Measurements from ENCODE around the gene NCSTN. TPM values are rescaled to one million over a fixed set of nuclear protein-coding genes. Genes with fewer than 3 reads are reported as not detected.

NCSTN gene
- total RNA-seq, 1 donor from 2014 or later: 80.2 TPM

DNA sequence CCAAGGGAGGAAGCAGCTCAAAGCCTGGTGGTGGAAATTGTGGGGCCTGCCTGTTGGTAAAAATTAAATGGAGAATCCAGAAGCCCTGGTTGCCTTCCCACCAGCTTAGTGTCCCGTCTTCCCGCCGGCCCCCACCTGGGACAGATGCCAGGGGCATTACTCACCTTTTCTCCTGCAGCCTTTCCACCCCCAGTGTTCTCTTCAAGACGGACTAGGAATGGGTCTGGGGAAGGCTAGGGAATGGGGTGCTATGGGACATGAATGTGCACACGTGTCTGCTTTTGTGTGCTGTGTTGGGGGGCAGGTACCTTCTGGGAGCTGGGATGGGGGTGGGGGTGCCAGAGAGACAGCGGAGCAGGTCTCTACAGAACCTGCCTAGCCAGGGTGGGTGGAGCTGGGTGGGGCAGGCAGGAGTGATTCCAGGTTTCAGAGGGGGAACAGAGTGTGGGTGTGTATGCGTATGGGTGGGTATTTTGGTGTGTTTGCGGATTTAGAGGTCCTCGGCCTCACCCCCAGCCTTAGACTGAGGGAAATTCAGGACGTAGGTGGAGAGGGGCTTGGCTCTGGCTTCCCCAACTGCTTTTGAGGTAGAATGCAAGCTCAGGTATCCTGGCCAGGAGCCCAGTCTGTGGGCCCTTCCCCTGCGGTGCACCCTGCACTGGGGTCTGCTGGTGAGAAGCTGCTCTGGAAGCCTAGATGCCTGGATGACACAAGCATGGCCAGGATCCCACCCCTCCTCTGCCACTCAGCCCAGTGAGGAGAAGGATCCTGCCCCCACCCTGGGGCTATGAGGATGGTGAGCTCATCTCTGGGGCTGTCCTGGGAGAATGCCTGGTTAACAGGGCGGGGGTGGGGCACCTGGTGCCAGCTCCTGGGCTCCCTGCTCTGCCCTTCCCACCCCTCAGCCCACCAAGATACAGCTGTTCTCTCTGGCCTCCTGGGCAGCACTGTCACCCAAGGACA, 64.9 kb downstream of the NCSTN start:
- no peak for DNase-seq

Other genes with a start within 250 kb of the NCSTN start
- gene IGSF8, start 244.8 kb upstream of the NCSTN start, total RNA-seq: 13.4 and 16.6 TPM in 2 replicates
- not detected in 2 replicates for gene ATP1A2, start 227.6 kb upstream of the NCSTN start, total RNA-seq
- gene ATP1A4, start 191.8 kb upstream of the NCSTN start, total RNA-seq: not detected in 2 replicates
- not detected in 2 replicates for gene CASQ1, start 152.8 kb upstream of the NCSTN start, total RNA-seq
- 65.2 and 121 TPM in 2 replicates for gene PEA15, start 138.0 kb upstream of the NCSTN start, total RNA-seq
- gene DCAF8, start 80.8 kb upstream of the NCSTN start, total RNA-seq: 82.1 and 87.3 TPM in 2 replicates
- 33.9 and 35.4 TPM in 2 replicates for gene PEX19, start 58.2 kb upstream of the NCSTN start, total RNA-seq
- gene COPA, start 133 bp upstream of the NCSTN start, total RNA-seq: 248 and 276 TPM in 2 replicates
- under 0.01 and 0.05 TPM in 2 replicates for gene NHLH1, start 23.7 kb downstream of the NCSTN start, total RNA-seq
- under 0.01 and 0.05 TPM in 2 replicates for gene VANGL2, start 57.2 kb downstream of the NCSTN start, total RNA-seq
- gene SLAMF6, start 179.9 kb downstream of the NCSTN start, total RNA-seq: not detected in 2 replicates
- not detected in 2 replicates for gene CD84, start 236.1 kb downstream of the NCSTN start, total RNA-seq

Data from dermis blood vessel endothelial cell (primary cell).